Kidney (tissue), 14 donors: ENCODE results near the gene TUBG1. TPM values are rescaled to one million over a fixed set of nuclear protein-coding genes. Genes with fewer than 3 reads are reported as not detected.

Experiments used
- DNase-seq, 5 donors: peaks; one replicate each; pipeline ENCODE4 v3.0.0-alpha.2; 2013 to 2020
- FAIRE-seq: peaks from 2 replicates; lab custom pipeline; 2012; peaks lifted over from hg19 to GRCh38; lab: Jason Lieb, UNC
- H3K27ac ChIP-seq, 2 donors: one replicate each; pipeline ENCODE4 v1.7.0; 2013; ENCODE audit warnings: low read depth in 2 of 2, low read length in 2 of 2, inconsistent platforms in 1 of 2
- H3K27me3 ChIP-seq: one replicate; pipeline ENCODE4 v1.7.1; 2013; ENCODE audit warnings: low read length, inconsistent platforms; ENCODE audit not compliant: control insufficient read depth, insufficient read depth
- H3K36me3 ChIP-seq, 3 donors: one replicate each; pipeline versions ENCODE4 v1.7.0 to v1.7.1; 2013; ENCODE audit warnings: low read length in 3 of 3, control low read depth in 1 of 3, inconsistent platforms in 1 of 3; ENCODE audit not compliant: insufficient read depth in 3 of 3, control insufficient read depth in 2 of 3
- H3K4me1 ChIP-seq, 3 donors: one replicate each; pipeline versions ENCODE4 v1.7.0 to v1.7.1; 2013; ENCODE audit warnings: low read length in 3 of 3, inconsistent platforms in 1 of 3, low read depth in 1 of 3; ENCODE audit not compliant: control insufficient read depth in 2 of 3, insufficient read depth in 2 of 3
- H3K4me3 ChIP-seq, 3 donors: one replicate each; pipeline versions ENCODE4 v1.7.0 to v1.8.1; 2013; ENCODE audit warnings: low read length in 3 of 3, control low read depth in 1 of 3, inconsistent platforms in 1 of 3
- H3K9ac ChIP-seq, 3 donors: one replicate each; pipeline versions ENCODE4 v1.7.0 to v1.7.1; 2013; ENCODE audit warnings: low read length in 3 of 3, control low read depth in 1 of 3, inconsistent platforms in 1 of 3
- H3K9me3 ChIP-seq, 3 donors: one replicate each; pipeline versions ENCODE4 v1.7.0 to v1.7.1; 2013; ENCODE audit warnings: low read length in 3 of 3, control low read depth in 1 of 3, inconsistent platforms in 1 of 3; ENCODE audit not compliant: control insufficient read depth in 2 of 3, insufficient read depth in 1 of 3
- CTCF ChIP-seq: IDR thresholded peaks from 3 replicates; pipeline ENCODE4 v1.5.1; 2012; ENCODE audit warnings: mild to moderate bottlenecking, moderate library complexity, borderline replicate concordance; ENCODE audit not compliant: insufficient read depth; ENCODE audit errors: extremely low read depth
- intact Hi-C: fragments of 100-400 bp; cut with DNase I; formaldehyde crosslinking; loops from one replicate; pipeline ENCODE4 v1.11.1; 2022
- polyA plus RNA-seq: library from polyadenylated mRNA; stranded (reverse); fragments of 350-450 nt; fragmentation: Illumina TruSeq; extraction: RNeasy Lipid Tissue Mini Kit (QIAGEN cat#74804); gene quantifications from one replicate; pipeline ENCODE4 v1.2.3, GENCODE V29; 2014; ENCODE audit warnings: low read depth, low replicate concordance; ENCODE audit not compliant: insufficient read depth
- total RNA-seq: library from RNA; stranded (reverse); fragmentation: NEBNext Ultra II Directional; extraction: Animal tissue kit (Norgen Biotek cat#: 25700); gene quantifications from one replicate; pipeline ENCODE4 v1.2.1, GENCODE V29; 2021
- donor health status: control.
- donor health status: control.
- donor health status: control.
- donor health status: control.
- donor health status: control.
- donor health status: DM: yes; HTN: yes; CAD: no.
- donor health status: Normal renal cell carcinoma (clear cell type).

The TUBG1 gene
- total and polyA plus RNA-seq, 2 donors from 2014 or later: 33.7 to 61.9 TPM

- H3K27ac ChIP-seq: peak overlapping the region in 1 of 2 donors; percentile 43
- intact Hi-C loops: no loop called here
- no peaks in the 10 kb centered on the region for H3K27me3 ChIP-seq
- TF ChIP-seq CTCF: no peak
- no peak for FAIRE-seq
- H3K4me3 ChIP-seq: no peak overlapping the region
- peaks cover 12 to 73% (median 56%) of the 10 kb centered on the region in 3 donors for H3K36me3 ChIP-seq
- DNase-seq: no peak
- H3K9me3 ChIP-seq: no peaks in the 10 kb centered on the region
- no peak overlapping the region for H3K9ac ChIP-seq
- H3K4me1 ChIP-seq: peaks cover 0 to 5% (median 4%) of the 10 kb centered on the region in 3 donors
Measured at GRCh38 chr17:42585353-42585752, 24.1 kb upstream of the TUBG1 start.

GRCh38 chr17:42586514-42587230 lies 22.8 kb upstream of the TUBG1 start:
- Histone ChIP-seq H3K9ac (no peak overlapping the region), H3K9me3 (no peaks in the 10 kb centered on the region), H3K36me3 (peaks cover 12 to 67% (median 54%) of the 10 kb centered on the region in 3 donors), H3K27me3 (no peaks in the 10 kb centered on the region), H3K27ac (no peak overlapping the region), H3K4me1 (peaks cover 0 to 5% (median 4%) of the 10 kb centered on the region in 3 donors), H3K4me3 (no peak overlapping the region)
- intact Hi-C loops: no loop called here
- DNase-seq: no peak
- no peak for TF ChIP-seq CTCF
- FAIRE-seq: no peak

- no peak for FAIRE-seq
- H3K27ac ChIP-seq: no peak overlapping the region
- no peak overlapping the region for H3K9ac ChIP-seq
- H3K9me3 ChIP-seq: no peaks in the 10 kb centered on the region
- no peak for TF ChIP-seq CTCF
- peaks cover 0 to under 1% (median 0%) of the 10 kb centered on the region in 3 donors for H3K4me1 ChIP-seq
- intact Hi-C loops: no loop called here
- H3K27me3 ChIP-seq: no peaks in the 10 kb centered on the region
- no peak overlapping the region for H3K4me3 ChIP-seq
- H3K36me3 ChIP-seq: peaks cover 5 to 33% (median 19%) of the 10 kb centered on the region in 3 donors
- DNase-seq: no peak
Measured at GRCh38 chr17:42590886-42591285, 18.6 kb upstream of the TUBG1 start.

GRCh38 chr17:42591411-42591810 lies 18.1 kb upstream of the TUBG1 start:
- no peak for TF ChIP-seq CTCF
- H3K36me3 ChIP-seq: peaks cover 3 to 30% (median 15%) of the 10 kb centered on the region in 3 donors

More at GRCh38 chr17:42591411-42591810, 18.1 kb upstream of the TUBG1 start:
- FAIRE-seq (no peak), DNase-seq (no peak)
- intact Hi-C loops: no loop called here
- Histone ChIP-seq H3K4me1 (no peaks in the 10 kb centered on the region), H3K27ac (no peak overlapping the region), H3K9ac (no peak overlapping the region), H3K9me3 (no peaks in the 10 kb centered on the region), H3K4me3 (no peak overlapping the region), H3K27me3 (no peaks in the 10 kb centered on the region)
